ENCODE measurements around the gene RREB1.

RREB1 gene

DNA sequence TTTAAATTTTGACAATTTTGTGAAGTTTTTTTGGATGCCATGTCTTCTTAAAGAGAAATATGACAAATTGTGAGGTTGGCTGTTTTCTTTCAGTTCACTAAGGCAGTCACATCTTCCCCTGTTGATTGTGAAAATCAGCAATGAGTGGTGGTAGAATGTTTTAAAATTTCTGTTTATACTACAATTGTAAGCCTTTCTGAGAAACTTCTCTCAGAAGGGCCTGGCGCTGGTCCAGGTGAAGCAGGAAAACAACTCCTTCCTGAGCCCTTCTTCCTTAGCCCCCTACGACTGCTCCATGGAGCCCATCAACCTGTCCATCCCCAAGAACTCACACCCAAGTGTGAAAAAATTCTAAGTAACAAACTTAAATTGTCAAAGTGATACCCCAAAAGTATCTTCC lies 124.6 kb downstream of the RREB1 start:
- DNase-seq, result no peak
- in situ Hi-C loops (cut with MboI; ENCODE audit: low pct_unique_long_range_greater_than_20kb, low sequenced_read_pairs), result no loop called here

DNA sequence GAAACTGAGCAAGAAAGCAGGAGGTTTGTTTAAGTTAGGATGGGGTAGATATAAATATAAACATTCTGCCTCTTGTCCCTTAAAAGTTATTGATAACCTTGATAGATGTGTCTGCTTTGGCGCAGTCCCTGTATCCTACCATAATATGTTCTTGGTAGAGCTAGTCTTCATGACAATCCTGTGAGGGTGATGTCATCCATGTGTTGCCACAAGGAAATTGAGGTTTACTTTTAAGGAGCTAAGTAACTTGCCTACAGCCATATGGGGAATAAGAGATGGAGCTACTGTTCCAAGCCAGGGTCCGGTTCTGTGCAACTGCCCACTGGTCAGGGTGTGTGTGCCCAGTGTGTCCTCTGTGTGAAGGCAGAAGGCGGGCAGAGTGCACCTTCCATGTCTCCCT lies 126.8 kb downstream of the RREB1 start:
- DNase-seq, result no peak
- in situ Hi-C loops (cut with MboI; ENCODE audit: low pct_unique_long_range_greater_than_20kb, low sequenced_read_pairs), result no loop called here

DNA sequence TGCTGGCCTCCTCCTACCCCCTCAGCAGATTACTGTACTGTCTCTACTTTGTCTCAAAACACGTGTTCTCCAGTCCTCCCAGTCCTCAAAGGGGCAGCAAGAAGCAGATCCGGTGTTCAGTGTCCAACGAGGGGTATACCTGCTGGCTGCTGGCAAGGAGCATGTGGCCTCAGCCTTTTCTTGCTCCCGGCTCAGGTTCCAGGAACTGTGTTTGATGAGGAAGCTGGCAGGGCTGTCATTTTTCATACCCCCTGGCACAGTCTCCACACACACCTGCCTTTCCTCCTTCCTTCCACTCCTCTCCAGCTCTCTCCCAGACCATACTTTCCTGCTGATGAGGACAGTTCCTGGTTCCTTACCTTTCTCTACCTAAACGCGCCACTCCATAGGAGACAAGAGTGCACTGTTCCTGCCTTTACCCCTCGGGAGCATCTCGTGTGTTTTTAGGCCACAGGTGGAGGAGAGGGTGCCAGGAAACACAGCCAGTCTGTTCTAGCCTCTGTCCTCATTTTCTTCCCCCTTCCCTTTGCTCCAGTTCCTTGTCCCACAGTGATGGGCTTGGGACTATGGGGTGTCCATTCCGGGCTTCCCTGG lies 128.0 kb downstream of the RREB1 start:
- in situ Hi-C loops (cut with MboI; ENCODE audit: low pct_unique_long_range_greater_than_20kb, low sequenced_read_pairs), result no loop called here
- DNase-seq, result no peak

DNA sequence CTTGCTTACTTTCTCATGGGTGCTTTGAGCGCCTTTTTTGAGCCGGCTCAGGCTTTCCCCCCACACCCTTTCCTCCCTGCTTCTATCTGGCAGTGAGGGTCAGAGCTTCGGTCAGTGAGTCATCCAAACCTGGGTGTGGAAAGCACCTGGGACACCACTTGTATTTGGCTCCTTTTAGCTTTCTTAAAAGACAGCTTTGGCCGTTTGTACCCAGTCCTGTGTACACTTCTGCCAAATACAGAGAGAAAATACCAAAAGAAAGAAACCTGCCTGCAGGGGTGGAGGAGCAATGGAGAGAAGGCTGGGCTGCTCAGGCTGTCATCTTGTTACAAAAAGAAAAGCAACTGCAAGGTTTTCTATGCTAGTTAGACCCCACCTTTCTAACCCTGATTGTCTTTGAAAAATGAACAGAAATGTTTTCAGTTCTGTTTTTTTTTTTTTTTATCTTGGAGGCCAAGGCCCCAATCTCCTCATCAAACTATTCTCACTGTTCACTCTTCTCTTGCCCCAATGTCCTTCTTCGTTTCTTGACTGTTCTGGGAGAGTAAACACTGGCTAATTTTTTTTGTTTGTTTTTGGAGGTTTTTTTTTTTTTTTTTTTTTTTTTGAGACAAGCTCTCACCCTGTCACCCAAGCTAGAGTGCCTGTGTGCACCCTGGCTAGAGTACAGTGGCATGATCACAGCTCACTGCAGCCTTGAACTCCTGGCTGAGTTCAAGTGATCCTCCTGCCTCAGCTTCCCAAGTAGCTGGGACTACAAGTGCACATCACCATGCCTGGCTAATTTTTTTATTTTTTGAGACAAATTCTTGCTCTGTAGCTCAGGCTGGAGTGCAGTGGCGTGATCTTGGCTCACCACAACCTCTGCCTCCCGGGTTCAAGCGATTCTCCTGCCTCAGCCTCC lies 128.8 kb downstream of the RREB1 start:
- in situ Hi-C loops (cut with MboI; ENCODE audit: low pct_unique_long_range_greater_than_20kb, low sequenced_read_pairs), result no loop called here
- DNase-seq, result no peak

DNA sequence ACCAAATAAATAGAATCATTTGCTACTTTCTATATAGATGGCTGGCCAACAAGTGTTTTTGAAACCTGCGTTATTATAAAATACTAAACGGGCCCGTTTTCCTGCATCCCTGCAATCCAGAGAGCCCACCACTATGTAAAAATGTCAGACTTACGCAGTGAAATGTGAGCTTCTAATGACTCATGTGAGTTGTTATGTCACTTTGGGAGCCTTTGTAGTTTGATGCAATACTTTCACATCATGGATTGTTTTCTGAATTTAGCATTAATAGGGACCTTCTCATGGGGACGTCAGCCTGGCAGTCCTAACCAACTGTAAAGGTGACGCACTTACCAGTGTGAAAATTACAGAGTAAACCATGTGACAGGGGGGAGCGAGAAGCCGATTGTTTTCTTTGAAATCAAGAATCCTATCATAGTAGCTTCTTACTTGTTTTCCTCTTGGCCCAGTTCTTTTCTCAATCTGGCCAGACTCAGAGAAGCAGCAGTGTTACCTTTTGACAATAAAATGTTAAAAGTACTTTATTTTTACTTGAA lies 130.0 kb downstream of the RREB1 start:
- in situ Hi-C loops (cut with MboI; ENCODE audit: low pct_unique_long_range_greater_than_20kb, low sequenced_read_pairs), result no loop called here
- DNase-seq, result no peak

- in situ Hi-C loops (cut with MboI; ENCODE audit: low pct_unique_long_range_greater_than_20kb, low sequenced_read_pairs), result no loop called here
- no peak for DNase-seq
Observed at GRCh38 chr6:7238526-7238899, 130.8 kb downstream of the RREB1 start.

DNA sequence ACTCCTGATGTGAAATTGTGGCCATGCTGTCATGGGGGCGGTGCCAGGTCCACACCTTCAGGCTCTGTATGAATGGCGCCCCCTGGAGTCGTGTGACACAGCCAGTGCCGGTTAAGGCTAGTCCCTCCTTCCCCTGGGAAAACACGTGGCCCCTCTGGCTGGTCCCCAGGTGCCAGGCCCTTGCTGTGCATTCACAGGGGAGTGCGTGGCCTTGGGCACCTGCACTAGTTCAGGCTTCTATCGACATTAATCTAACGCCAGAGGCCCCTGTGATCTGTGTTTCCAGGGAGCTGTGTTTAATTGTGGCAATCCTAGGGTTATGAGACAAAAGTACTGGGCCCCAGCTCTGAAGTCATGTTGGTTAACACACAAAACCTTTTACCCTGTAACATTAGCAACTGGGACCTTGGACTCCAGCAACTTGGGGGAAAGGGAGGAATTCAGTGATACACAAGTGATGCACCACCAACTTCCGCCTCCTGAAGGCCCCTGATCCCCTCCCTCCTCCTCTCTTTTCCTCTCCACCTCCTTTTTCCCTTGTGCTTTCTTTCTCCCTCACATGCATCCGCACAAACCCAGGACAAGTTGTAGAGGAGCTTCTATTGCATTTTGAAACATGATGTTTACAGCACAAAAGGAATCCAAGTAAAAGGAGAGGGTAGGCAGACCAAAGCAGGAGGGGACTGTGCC lies 131.3 kb downstream of the RREB1 start:
- DNase-seq, result peak; percentile 80
- in situ Hi-C loops (cut with MboI; ENCODE audit: low pct_unique_long_range_greater_than_20kb, low sequenced_read_pairs), result no loop called here

DNA sequence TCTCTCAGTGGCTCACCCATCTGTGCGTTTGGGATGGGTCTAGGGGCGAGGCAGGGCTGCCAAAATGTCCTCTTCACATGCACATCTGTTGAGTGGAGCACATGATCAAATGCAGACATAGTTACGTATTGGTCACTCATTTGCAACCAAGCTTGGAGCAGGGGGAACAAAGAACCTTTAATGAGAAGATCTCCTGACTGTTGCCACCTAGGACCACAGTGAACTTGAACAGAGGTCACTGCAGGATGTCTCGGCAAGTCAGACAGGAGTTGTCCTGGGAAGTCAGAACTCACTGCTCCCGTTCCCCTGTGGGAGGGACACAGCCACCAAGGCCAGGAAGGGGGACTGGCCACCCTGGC lies 131.8 kb downstream of the RREB1 start:
- in situ Hi-C loops (cut with MboI; ENCODE audit: low pct_unique_long_range_greater_than_20kb, low sequenced_read_pairs), result no loop called here
- no peak for DNase-seq

DNA sequence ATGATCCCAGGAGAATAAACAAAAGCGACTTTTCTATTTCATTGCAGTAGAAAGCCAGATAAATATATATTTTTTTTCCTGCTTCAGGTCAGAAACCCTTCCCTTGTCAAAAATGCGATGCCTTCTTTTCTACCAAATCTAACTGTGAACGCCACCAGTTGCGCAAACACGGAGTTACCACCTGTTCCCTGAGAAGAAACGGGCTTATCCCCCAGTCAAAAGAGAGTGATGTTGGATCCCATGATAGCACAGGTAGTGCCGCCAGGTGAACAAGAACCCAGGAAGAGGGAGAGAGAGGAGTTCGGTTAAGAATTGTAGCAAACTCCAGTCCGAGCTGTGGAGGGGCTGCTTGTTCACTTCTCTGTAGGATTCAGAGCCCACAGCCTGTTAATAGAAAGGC lies 132.6 kb downstream of the RREB1 start:
- no peak for DNase-seq
- in situ Hi-C loops (cut with MboI; ENCODE audit: low pct_unique_long_range_greater_than_20kb, low sequenced_read_pairs), result no loop called here

DNA sequence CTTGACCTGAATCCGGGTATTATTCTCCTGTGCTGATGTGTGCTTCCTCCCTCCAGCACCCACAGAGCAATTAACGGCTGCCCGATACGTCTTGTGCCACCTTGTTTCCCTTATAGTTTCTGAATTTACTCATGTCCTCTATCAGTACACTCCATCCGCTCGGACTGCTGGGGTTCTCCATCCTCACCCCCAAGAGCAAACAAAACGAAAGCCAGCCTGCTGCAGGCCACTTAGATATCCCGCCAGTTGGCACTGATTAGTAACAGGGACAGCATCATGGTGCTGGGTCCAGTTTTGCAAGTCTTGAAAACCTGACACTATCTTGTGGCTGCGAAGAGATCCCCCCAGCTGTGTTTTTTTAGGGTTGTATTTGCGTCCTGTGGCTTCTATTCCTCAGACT lies 133.4 kb downstream of the RREB1 start:
- in situ Hi-C loops (cut with MboI; ENCODE audit: low pct_unique_long_range_greater_than_20kb, low sequenced_read_pairs), result no loop called here
- no peak for DNase-seq

- in situ Hi-C loops (cut with MboI; ENCODE audit: low pct_unique_long_range_greater_than_20kb, low sequenced_read_pairs), result no loop called here
- no peak for DNase-seq
Observed at GRCh38 chr6:7241709-7242645, 134.2 kb downstream of the RREB1 start.

- in situ Hi-C loops (cut with MboI; ENCODE audit: low pct_unique_long_range_greater_than_20kb, low sequenced_read_pairs), result no loop called here
- no peak for DNase-seq
Observed at GRCh38 chr6:7242835-7243178, 135.0 kb downstream of the RREB1 start.

DNA sequence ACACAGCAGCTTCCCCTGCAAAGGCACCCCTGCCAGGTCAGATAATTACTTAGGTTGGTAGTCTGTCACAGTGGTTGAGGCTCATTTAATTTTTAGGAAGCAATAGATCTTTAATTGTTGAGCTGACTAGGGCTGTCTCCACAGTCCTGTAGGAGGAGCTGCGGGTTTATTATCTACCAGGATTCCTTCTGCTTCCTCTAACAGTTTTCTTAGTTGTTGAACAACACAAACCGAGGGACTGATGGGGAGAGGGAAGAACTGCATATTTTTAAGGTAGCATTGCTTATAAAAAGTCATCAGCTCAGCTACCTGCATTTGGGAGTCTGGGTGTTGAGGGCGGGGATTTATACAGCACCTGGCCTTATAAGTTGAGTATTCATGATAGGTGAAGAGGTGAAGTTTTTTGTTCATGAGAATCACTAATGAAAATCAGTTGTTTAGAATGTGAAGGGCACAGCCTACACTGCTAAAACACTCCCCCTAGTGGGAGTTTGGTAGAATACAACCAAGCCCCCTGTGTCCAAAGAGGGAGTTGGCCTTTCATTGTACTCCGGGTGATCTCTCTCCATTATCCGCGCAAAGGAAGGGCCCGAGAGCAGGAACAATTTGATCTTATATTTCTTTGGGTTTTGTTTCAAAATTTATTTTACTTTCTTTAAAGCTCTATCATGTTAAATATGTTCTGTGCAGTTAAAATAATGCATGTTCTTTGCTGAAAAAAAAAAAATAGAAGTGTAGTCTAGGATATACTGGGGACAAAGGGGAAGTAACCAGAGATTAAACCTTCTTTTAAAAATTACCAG lies 135.6 kb downstream of the RREB1 start:
- peak; percentile 93 for DNase-seq
- in situ Hi-C loops (cut with MboI; ENCODE audit: low pct_unique_long_range_greater_than_20kb, low sequenced_read_pairs), result no loop called here

DNA sequence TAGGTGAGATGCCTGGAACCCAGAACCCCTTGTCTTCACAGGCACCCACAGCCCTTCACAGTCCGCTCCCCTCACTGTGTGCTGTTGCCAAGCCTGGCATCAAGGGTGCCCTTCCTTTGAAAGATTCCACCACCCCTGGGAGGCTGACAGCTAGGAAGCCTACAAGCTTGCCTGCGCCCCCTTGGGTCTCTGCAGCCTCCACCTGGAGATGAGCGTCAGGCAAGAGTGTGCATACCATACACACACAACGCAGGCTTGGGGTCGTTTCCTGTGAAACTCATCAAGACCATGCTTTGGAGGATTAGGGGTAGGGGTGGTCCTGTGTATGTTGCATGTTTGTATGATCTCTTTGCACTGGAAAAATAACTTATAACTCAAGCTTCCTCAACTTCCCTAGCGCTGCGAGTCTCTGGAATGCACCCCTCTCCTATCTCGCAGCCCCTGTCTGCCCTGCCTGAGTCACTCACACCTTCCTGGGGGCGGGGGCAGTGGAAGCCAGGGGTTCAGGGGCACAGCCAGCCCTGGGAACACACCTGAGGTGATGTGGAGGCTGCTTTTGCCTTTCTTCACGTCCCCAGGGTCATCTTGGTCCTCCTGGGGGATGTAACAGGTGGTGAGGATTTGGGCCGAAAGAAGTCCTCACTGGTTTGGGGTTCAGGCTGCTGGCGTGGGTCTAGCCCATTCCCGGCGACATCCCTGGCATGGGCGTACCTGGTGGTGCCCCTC lies 138.1 kb downstream of the RREB1 start:
- in situ Hi-C loops (cut with MboI; ENCODE audit: low pct_unique_long_range_greater_than_20kb, low sequenced_read_pairs), result no loop called here
- no peak for DNase-seq

DNA sequence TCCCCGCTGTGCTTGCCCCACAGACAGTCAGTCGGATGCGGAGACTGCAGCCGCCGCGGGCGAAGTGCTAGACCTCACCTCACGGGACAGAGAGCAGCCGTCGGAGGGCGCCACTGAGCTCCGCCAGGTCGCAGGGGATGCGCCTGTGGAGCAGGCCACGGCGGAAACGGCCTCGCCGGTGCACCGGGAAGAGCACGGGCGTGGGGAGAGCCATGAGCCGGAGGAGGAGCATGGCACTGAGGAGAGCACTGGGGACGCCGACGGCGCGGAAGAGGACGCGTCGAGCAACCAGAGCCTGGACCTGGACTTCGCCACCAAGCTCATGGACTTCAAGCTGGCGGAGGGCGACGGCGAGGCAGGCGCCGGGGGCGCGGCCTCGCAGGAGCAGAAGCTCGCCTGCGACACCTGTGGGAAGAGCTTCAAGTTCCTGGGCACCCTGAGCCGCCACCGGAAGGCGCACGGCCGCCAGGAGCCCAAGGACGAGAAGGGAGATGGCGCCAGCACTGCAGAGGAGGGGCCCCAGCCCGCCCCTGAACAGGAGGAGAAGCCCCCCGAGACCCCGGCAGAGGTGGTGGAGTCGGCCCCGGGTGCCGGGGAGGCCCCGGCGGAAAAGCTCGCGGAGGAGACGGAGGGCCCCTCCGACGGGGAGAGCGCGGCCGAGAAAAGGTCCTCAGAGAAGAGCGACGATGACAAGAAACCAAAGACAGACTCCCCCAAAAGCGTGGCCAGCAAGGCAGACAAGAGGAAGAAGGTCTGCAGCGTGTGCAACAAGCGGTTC lies 138.8 kb downstream of the RREB1 start:
- in situ Hi-C loops (cut with MboI; ENCODE audit: low pct_unique_long_range_greater_than_20kb, low sequenced_read_pairs), result no loop called here
- no peak for DNase-seq

- in situ Hi-C loops (cut with MboI; ENCODE audit: low pct_unique_long_range_greater_than_20kb, low sequenced_read_pairs), result no loop called here
- no peak for DNase-seq
Observed at GRCh38 chr6:7247179-7247456, 139.4 kb downstream of the RREB1 start.

DNA sequence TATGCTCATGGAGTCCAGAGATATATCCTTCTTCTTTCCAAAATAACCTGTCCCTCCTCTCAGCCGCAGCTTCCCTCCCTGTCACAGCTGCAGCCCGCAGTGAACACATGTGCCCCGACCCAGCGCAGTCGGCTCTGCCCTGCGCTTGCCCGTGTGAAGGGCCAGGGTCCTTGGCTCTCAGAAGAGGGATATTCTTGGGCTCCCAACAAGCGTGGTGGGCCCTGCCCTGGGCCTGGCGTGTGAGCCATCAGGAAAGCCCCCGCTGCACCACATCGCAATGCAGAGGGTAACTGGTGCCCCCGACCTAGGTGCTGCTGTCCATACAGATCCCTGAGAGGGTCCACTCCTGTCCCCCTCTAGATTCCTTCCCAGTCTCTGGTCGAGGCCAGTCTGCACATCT lies 140.1 kb downstream of the RREB1 start:
- in situ Hi-C loops (cut with MboI; ENCODE audit: low pct_unique_long_range_greater_than_20kb, low sequenced_read_pairs), result no loop called here
- DNase-seq, result no peak
